ENCODE results near the gene ARHGEF12.
"Not testable (repeated sequence)": the region's sequence is repeated elsewhere in the genome, so short reads cannot be mapped to it uniquely, and the experiment has no call there.

ARHGEF12 gene

DNA sequence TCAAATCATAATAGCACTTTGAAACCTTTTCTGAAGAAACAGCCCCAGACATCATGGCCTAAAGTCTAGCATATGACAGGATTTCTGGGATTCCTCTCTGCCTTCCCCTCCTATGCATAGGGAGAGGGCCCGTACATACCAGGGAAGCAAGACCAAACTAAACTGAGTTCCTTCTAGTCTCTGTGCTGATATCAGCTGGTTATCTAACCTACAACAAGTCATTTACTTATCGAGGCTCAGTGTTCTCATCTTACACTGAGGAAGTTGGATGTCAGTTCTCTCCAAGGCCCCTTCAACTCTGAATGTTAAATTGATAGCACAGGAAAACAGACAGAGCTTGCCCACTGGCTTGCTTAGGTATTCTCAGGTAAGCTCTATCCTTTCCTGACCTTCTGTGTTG, 158.4 kb downstream of the ARHGEF12 start:
- DNase-seq (ENCODE audit: low read depth), result no peak

DNA sequence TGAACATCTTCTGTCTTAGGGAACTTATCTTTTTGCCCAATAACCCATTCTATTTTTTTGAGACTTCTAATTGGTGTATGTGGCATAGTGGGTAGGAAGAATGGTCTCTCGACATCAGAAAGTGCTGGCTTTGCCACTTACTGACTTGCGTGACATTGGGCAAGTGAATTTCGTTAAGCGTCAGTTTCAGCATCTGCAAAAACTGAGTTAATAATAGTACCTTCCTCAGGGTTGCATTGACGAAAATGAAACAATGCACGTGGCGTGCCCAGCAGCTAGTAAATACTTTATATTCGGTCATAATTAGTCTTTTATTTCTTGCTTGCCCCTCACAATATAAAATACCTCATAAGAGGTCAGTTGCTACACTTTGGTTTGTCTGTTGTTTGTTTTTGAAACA, 162.9 kb downstream of the ARHGEF12 start:
- no peak for DNase-seq (ENCODE audit: low read depth)

DNA sequence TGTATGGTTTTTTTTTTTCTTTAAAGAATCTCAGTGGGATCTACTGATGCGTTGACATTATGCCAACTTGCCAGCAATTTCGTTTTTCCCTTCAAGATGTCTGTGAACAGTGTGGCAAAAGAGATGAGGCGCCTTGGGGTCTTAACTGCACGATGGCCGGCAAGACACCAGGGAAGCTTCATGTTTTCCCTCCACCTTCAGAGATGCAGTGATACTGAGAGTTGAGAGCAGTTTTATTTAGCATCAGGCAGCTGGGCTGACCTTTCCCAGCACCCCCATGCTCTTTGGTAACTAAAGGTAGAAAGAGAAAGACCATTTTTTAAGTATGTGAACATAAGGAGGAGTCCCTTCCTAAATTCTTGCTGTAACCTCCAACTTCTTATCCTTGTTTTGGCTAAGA, 163.6 kb downstream of the ARHGEF12 start:
- DNase-seq (ENCODE audit: low read depth), result no peak

- no peak for DNase-seq (ENCODE audit: low read depth)
Measured at GRCh38 chr11:120500414-120501071, 164.3 kb downstream of the ARHGEF12 start.

GRCh38 chr11:120501440-120501839, 165.2 kb downstream of the ARHGEF12 start:
- DNase-seq (ENCODE audit: low read depth), result no peak

- no peak for DNase-seq (ENCODE audit: low read depth)
Measured at GRCh38 chr11:120501976-120502755, 166.0 kb downstream of the ARHGEF12 start.

DNA sequence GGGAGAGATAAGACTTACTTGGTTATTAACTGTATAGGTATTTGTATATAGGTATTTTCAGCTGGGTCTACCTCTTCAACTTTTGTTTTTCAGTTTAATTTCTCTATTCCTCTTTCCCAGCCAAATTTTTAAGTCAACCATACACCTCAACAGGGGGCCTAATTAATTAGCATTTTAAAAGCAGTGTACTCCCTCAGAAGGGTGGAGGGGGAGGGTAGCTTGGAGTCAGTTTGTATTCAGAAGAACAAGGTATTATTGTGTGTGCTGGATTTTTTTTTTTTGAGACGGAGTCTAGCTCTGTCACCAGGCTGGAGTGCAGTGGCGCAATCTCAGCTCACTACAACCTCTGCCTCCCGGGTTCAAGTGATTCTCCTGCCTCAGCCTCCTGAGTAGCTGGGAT, 167.3 kb downstream of the ARHGEF12 start:
- DNase-seq (ENCODE audit: low read depth), result not testable (repeated sequence)

DNA sequence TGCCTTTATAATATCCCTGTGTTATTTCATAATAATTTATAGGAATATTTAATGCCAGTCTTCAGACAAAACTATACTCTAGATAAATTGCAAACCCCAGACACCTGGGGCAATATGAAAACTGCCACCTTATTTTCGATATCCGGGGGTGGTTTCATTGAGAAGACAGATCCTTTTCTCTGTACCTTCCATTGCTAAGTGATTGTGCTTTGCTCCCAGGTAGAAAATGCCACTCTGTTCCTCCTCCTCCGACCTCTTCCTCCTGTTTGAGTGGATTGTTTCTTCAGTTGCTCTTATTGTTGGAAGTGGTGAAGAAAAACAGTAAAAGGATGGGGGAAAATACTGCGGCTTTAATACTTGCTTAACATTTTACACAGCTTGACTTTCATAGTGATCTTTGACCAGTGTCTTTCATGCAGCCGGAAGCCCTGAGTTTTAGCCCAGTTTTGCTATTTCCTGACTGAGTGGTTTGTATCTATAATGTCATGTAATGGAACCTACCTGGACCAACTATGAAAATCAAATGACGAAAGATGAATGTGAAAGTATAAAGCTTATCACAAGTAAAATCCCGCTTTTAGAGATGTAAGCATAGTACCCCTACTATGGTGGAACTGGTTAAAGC, 169.7 kb downstream of the ARHGEF12 start:
- no peak for DNase-seq (ENCODE audit: low read depth)

DNA sequence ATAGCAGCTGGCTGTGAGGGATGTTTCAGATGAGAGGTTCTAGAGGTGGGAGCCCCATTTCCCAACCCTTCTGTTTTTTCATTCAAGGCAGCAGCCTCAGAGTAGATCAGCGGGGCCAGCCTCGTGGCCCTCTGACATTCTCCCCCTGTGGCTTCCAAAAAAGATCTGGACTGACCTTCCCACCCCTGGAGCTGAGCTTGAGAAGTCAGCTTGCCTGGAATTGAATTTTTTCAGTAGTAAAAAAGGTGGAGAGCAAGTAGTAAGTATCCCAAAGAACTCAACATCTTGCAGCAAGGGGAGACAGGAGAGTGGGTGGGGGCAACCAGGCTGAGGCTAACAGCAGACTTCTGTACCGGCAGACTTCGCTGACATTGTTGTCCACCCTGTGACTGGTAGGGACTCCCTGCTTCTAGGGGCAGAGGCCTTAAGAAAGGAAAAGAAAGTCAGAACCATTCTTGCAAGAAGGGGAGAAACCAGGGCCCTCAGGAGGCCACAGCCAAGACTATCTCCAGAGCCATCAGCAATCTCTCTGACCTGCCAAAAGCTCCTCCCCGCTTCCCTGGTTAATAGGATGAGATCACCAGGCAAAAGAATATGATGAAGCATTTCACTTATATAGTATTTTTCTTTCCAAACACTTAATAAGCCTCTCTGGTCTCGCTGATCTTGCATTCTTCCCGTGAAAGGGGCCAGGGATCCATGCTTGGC, 173.3 kb downstream of the ARHGEF12 start:
- DNase-seq (ENCODE audit: low read depth), result no peak

DNA sequence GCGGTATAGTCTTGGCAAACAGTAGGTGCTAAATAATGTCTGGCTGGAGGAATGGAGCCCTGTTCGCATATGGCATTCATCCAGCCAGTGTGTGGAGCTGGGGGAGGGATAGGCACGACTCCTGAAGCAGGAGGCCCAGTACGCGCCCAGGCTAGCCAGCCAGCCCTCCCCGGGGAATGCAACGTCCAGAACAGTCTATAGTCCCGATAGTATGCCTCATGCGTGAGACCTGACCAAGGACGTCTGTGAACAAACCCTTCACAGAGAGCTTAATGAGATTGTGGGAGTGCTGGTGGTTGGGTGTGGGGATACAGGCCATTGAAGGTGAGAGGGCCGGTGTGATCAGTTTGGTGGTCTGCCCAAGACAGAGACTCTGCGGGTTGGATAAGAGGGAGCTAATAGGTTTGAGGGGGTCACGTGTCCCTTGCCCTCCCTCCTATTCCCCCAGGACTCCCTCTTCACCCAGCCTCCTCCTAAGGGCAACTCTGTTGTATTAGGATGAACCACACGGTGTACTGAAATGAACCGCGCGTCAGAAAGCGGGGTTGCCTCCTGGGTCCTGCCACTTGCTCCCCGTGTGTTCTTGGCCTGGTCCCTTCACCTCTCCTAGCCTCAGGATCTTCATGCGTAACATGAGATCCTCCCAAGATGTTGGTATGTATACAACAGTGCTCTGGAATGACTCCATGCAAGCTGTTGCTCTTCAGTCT, 174.3 kb downstream of the ARHGEF12 start:
- DNase-seq (ENCODE audit: low read depth), result no peak

- DNase-seq (ENCODE audit: low read depth), result peak; percentile 53
Measured at GRCh38 chr11:120511116-120511819, 175.1 kb downstream of the ARHGEF12 start, which contains the start of gene GRIK4. Gene GRIK4 (plus strand): TSS chr11:120511748. CDS start chr11:120660319, 148,571 bp downstream.

- no peak for DNase-seq (ENCODE audit: low read depth)
Measured at GRCh38 chr11:120511820-120512738, 175.9 kb downstream of the ARHGEF12 start.

DNA sequence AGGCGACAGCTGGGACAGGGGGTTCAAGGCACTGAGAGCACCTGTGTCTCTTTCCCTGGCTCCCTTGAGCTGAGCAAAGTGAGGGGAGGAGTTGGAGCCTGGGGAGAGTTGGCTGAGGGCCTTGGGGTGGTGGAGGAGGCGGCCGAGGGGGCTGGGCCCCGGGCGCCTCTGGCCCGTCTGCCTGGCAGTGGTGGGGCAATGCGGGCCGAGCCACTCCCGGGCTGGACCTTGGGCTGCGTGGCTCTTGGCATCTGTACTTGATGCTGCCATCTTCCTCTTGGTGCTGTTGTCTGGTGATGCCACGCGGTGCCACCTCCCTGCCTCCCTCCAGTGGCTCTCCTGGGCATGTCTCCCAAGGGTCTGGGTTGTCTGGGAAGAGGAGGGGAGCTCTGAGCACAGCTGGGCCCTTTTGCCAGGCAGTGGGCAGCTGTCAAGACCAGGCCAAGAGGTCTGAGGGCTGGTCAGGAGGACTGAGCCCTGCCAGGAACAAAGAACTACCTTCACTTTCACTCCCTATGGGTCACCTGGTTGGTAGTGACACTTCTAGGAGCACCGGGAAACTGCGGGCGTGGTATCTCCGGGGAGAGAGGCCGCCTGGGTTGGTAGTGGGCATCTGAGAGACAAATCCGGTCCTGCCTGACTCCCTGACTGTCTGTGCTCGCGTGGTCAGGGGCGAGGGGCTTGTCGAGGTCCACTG, 176.7 kb downstream of the ARHGEF12 start:
- DNase-seq (ENCODE audit: low read depth), result no peak

- DNase-seq (ENCODE audit: low read depth), result no peak
Measured at GRCh38 chr11:120513436-120514315, 177.5 kb downstream of the ARHGEF12 start.

DNA sequence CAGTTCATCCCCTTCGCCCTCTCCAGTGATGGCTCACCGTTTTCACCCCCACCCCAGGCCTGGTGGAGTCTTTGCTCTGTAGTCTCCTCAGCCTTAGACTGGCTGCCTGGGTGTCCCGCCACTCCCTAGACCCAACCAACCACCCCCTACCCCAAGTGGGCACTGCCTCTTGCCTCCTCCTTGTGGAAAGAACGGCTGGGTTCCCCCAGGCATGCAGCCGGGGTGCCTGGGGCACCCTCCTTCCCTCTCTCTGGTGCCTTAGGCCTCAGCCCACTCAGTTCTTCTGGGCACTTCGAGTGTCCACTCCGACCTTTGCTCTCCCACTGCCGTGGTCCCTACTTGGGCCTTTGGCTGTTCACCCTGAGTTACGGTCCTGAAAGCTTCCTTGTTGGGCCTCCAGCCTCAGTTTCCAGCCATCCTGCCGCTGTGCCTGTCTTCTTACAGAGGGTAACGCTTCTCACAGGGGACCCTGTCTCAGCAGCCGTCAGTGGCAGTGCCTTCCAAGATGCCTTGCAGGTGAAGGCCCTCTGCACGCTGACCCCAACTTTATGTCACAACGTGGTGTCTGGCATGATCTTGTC, 178.4 kb downstream of the ARHGEF12 start:
- no peak for DNase-seq (ENCODE audit: low read depth)

DNA sequence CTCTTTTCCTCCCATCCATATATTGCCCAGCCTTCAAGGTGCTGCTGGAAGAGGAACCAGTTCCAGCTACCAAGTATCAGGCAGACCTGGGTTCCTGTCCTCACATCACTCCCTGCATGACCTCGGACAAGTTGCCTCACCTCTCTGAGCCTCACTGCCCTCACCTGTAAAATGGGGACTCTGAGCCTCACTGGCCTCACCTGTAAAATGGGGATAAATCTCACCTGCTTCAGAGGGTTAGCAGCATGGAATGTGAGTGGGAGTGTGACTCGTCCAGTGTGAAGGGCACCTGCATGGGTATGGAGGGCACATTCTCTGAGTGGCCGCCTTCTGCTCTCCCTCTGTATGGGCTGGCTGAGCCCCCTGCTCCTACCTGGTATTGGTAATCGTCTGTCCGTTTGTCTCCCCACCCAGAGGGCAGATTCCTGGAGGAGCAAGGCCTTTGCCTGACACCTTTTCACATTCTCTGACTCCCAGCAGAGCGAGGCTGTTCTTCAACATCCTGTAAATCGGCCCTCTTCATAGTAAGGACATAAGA, 179.0 kb downstream of the ARHGEF12 start:
- DNase-seq (ENCODE audit: low read depth), result no peak

GRCh38 chr11:120516461-120517389, 180.5 kb downstream of the ARHGEF12 start:
- DNase-seq (ENCODE audit: low read depth), result no peak
